ENCODE data around the gene ADM.

The ADM gene

DNA sequence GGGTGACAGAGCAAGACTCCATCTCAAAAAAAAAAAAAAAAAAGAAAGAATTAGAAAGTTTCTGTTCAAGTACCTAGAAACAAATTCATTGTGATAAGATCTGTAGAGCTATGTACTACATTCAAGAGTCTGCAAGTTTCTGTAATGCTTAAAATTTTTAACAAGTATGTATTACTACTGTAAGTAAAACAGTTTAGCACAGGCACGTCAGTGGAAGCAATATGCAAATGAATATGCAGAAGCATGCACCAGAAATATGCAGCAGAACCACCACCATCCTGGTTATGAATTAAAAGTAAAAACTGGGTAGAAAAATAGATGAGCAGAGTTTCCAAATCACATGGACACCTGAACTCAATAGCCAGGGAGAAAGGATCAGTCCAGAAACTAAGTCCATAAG is 30.1 kb upstream of the ADM start:
- H3K4me3 ChIP-seq (ENCODE audit: low read depth in 1 of 2, low read length in 2 of 2) = no peak overlapping the region
- no peak overlapping the region for H3K27ac ChIP-seq (ENCODE audit: low read length)
- no peaks in the 10 kb centered on the region for H3K36me3 ChIP-seq (ENCODE audit: control insufficient read depth in 1 of 2, insufficient read depth in 2 of 2, low read length in 2 of 2)
- no peaks in the 10 kb centered on the region for H3K27me3 ChIP-seq (ENCODE audit: low read depth, low read length)
- peaks cover 0 to 14% of the 10 kb centered on the region in 2 donors for H3K4me1 ChIP-seq (ENCODE audit: control insufficient read depth in 1 of 2, insufficient read depth in 2 of 2, low read length in 2 of 2)
- H3K9me3 ChIP-seq (ENCODE audit: control insufficient read depth in 1 of 2, low read length in 2 of 2) = no peaks in the 10 kb centered on the region

- no peaks in the 10 kb centered on the region for H3K27me3 ChIP-seq (ENCODE audit: low read depth, low read length)
- no peaks in the 10 kb centered on the region for H3K9me3 ChIP-seq (ENCODE audit: control insufficient read depth in 1 of 2, low read length in 2 of 2)
- no peak overlapping the region for H3K27ac ChIP-seq (ENCODE audit: low read length)
- H3K4me3 ChIP-seq (ENCODE audit: low read depth in 1 of 2, low read length in 2 of 2) = no peak overlapping the region
- peaks cover 0 to 14% of the 10 kb centered on the region in 2 donors for H3K4me1 ChIP-seq (ENCODE audit: control insufficient read depth in 1 of 2, insufficient read depth in 2 of 2, low read length in 2 of 2)
- H3K36me3 ChIP-seq (ENCODE audit: control insufficient read depth in 1 of 2, insufficient read depth in 2 of 2, low read length in 2 of 2) = no peaks in the 10 kb centered on the region
Measured at GRCh38 chr11:10275714-10276113, 29.2 kb upstream of the ADM start.

DNA sequence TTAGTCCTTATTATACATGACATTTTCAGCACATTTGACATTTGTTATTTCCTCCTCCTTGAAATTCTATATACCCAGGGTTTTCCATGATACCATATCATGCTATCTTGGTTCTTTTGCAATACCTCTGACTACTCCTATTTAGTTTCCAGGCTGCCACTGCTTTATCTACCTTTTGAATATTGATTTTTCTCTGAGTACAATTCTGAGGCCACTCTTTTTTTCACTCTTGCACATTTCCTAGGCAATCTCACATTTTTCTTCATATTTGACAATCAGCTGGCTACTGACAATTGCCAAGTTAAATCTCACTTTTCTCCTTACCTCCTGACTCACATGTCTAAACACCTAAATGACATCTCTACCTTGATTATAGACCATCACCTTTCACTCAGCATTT is 22.8 kb upstream of the ADM start:
- no peaks in the 10 kb centered on the region for H3K27me3 ChIP-seq (ENCODE audit: low read depth, low read length)

GRCh38 chr11:10283991-10284390 is 20.9 kb upstream of the ADM start:
- no peak overlapping the region for H3K27ac ChIP-seq (ENCODE audit: low read length)
- H3K4me1 ChIP-seq (ENCODE audit: control insufficient read depth in 1 of 2, insufficient read depth in 2 of 2, low read length in 2 of 2) = peaks cover 0 to 3% of the 10 kb centered on the region in 2 donors
- H3K36me3 ChIP-seq (ENCODE audit: control insufficient read depth in 1 of 2, insufficient read depth in 2 of 2, low read length in 2 of 2) = no peaks in the 10 kb centered on the region
- H3K9me3 ChIP-seq (ENCODE audit: control insufficient read depth in 1 of 2, low read length in 2 of 2) = no peaks in the 10 kb centered on the region
- H3K4me3 ChIP-seq (ENCODE audit: low read depth in 1 of 2, low read length in 2 of 2) = no peak overlapping the region
- no peaks in the 10 kb centered on the region for H3K27me3 ChIP-seq (ENCODE audit: low read depth, low read length)

More for the DNA sequence above, 22.8 kb upstream of the ADM start:
- no peaks in the 10 kb centered on the region for H3K9me3 ChIP-seq (ENCODE audit: control insufficient read depth in 1 of 2, low read length in 2 of 2)
- H3K4me1 ChIP-seq (ENCODE audit: control insufficient read depth in 1 of 2, insufficient read depth in 2 of 2, low read length in 2 of 2) = no peaks in the 10 kb centered on the region
- no peaks in the 10 kb centered on the region for H3K36me3 ChIP-seq (ENCODE audit: control insufficient read depth in 1 of 2, insufficient read depth in 2 of 2, low read length in 2 of 2)
- no peak overlapping the region for H3K27ac ChIP-seq (ENCODE audit: low read length)
- H3K4me3 ChIP-seq (ENCODE audit: low read depth in 1 of 2, low read length in 2 of 2) = no peak overlapping the region

GRCh38 chr11:10285148-10285802 is 19.6 kb upstream of the ADM start:
- Histone ChIP-seq H3K27ac (ENCODE audit: low read length) (no peak overlapping the region), H3K4me1 (ENCODE audit: control insufficient read depth in 1 of 2, insufficient read depth in 2 of 2, low read length in 2 of 2) (peaks cover 0 to 13% of the 10 kb centered on the region in 2 donors), H3K36me3 (ENCODE audit: control insufficient read depth in 1 of 2, insufficient read depth in 2 of 2, low read length in 2 of 2) (peaks cover 0 to 5% of the 10 kb centered on the region in 2 donors), H3K27me3 (ENCODE audit: low read depth, low read length) (no peaks in the 10 kb centered on the region), H3K9me3 (ENCODE audit: control insufficient read depth in 1 of 2, low read length in 2 of 2) (no peaks in the 10 kb centered on the region), H3K4me3 (ENCODE audit: low read depth in 1 of 2, low read length in 2 of 2) (no peak overlapping the region)

- Histone ChIP-seq H3K4me1 (ENCODE audit: control insufficient read depth in 1 of 2, insufficient read depth in 2 of 2, low read length in 2 of 2) (peaks cover 6 to 16% of the 10 kb centered on the region in 2 donors), H3K4me3 (ENCODE audit: low read depth in 1 of 2, low read length in 2 of 2) (no peak overlapping the region), H3K27ac (ENCODE audit: low read length) (no peak overlapping the region), H3K36me3 (ENCODE audit: control insufficient read depth in 1 of 2, insufficient read depth in 2 of 2, low read length in 2 of 2) (peaks cover 0 to 7% of the 10 kb centered on the region in 2 donors), H3K9me3 (ENCODE audit: control insufficient read depth in 1 of 2, low read length in 2 of 2) (no peaks in the 10 kb centered on the region), H3K27me3 (ENCODE audit: low read depth, low read length) (no peaks in the 10 kb centered on the region)
Measured at GRCh38 chr11:10287140-10287539, 17.7 kb upstream of the ADM start.

GRCh38 chr11:10287766-10288715 is 16.8 kb upstream of the ADM start:
- Histone ChIP-seq H3K4me3 (ENCODE audit: low read depth in 1 of 2, low read length in 2 of 2) (no peak overlapping the region), H3K27ac (ENCODE audit: low read length) (no peak overlapping the region), H3K27me3 (ENCODE audit: low read depth, low read length) (no peaks in the 10 kb centered on the region), H3K9me3 (ENCODE audit: control insufficient read depth in 1 of 2, low read length in 2 of 2) (no peaks in the 10 kb centered on the region), H3K4me1 (ENCODE audit: control insufficient read depth in 1 of 2, insufficient read depth in 2 of 2, low read length in 2 of 2) (peaks cover 6 to 25% of the 10 kb centered on the region in 2 donors), H3K36me3 (ENCODE audit: control insufficient read depth in 1 of 2, insufficient read depth in 2 of 2, low read length in 2 of 2) (peaks cover 0 to 7% of the 10 kb centered on the region in 2 donors)

DNA sequence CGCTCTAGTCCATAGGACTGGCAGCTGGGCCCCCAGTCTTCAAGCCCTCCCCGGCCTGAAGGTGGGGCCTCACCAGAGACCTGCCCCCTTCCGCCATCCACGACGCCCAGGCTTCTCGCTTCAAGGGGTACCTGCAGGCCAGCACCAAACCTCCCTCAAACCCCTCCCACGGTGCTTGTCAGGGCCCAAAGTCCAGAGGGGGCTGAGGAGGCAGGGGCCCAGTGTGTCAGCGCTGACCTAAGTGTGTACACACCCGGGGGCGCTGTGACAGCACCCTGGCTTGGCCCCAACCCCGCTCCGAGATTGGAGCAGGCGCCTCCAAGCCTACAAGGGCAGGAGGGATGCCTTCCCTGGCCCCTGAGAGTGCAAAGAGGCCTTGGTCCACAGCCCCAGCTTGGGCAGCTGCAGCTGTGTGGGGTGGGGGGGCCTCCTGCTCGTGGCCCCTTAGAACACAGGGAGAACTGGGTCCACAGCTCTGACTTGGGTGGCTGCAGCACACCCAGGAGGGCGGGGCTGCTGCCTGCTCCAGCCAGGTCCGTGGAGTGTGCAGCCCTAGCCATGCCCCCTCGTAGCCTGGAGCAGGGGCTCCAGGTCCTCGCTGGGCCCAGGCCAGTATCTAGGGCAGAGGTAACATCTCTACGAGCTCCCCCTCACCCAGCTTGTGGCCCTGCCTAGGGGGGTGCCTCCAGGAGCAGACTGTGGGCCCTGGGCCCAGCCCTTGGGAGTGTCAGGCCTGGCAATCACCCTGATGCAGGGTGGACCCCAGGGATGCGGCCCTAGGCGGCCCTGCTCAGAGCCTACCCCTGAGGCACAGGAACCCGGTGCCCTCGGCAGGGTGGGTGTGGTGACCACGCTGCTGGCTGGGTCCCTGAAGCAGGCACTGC is 15.8 kb upstream of the ADM start:
- no peak overlapping the region for H3K27ac ChIP-seq (ENCODE audit: low read length)
- H3K4me3 ChIP-seq (ENCODE audit: low read depth in 1 of 2, low read length in 2 of 2) = no peak overlapping the region
- peaks cover 0 to 7% of the 10 kb centered on the region in 2 donors for H3K36me3 ChIP-seq (ENCODE audit: control insufficient read depth in 1 of 2, insufficient read depth in 2 of 2, low read length in 2 of 2)
- H3K4me1 ChIP-seq (ENCODE audit: control insufficient read depth in 1 of 2, insufficient read depth in 2 of 2, low read length in 2 of 2) = peaks cover 6 to 28% of the 10 kb centered on the region in 2 donors
- H3K9me3 ChIP-seq (ENCODE audit: control insufficient read depth in 1 of 2, low read length in 2 of 2) = no peaks in the 10 kb centered on the region
- H3K27me3 ChIP-seq (ENCODE audit: low read depth, low read length) = no peaks in the 10 kb centered on the region

GRCh38 chr11:10289765-10290380 is 15.0 kb upstream of the ADM start:
- no peaks in the 10 kb centered on the region for H3K9me3 ChIP-seq (ENCODE audit: control insufficient read depth in 1 of 2, low read length in 2 of 2)
- H3K4me3 ChIP-seq (ENCODE audit: low read depth in 1 of 2, low read length in 2 of 2) = no peak overlapping the region
- H3K27me3 ChIP-seq (ENCODE audit: low read depth, low read length) = no peaks in the 10 kb centered on the region
- H3K27ac ChIP-seq (ENCODE audit: low read length) = no peak overlapping the region
- peaks cover 0 to 7% of the 10 kb centered on the region in 2 donors for H3K36me3 ChIP-seq (ENCODE audit: control insufficient read depth in 1 of 2, insufficient read depth in 2 of 2, low read length in 2 of 2)
- H3K4me1 ChIP-seq (ENCODE audit: control insufficient read depth in 1 of 2, insufficient read depth in 2 of 2, low read length in 2 of 2) = peaks cover 9 to 28% of the 10 kb centered on the region in 2 donors

DNA sequence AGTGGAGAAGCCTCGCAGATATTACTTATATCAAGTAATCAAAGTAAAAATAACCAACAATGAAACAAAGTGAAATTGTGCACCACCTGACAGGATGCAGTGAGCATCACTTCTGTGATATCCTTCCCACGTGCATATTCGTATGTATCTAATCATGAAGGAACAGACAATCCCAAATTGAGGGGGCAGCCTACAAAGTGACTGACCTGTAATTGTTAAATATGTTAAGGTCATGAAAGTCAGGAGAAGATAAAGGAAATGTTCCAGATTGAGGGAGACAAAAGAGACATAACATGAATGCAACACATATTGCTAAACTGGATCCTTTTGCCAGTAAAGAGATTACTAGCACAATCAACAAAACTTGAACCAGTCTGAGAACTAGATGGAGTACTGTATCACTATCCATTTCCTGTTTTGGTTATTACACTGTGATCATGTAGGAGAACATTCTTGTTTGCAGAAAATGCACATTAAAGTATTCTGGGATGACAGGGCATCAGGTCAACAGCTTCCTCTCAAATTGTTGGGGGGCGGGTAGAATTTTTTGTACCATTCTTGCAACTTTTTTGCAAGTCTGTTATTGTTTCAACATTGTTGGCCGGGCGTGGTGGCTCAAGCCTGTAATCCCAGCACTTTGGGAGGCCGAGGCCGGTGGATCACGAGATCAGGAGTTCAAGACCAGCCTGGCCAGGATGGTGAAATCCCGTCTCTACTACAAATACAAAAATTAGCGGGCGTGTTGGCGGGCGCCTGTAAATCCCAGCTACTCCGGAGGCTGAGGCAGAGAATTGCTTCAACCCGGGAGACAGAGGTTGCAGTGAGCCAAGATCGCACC is 12.9 kb upstream of the ADM start:
- H3K27me3 ChIP-seq (ENCODE audit: low read depth, low read length) = no peaks in the 10 kb centered on the region
- H3K36me3 ChIP-seq (ENCODE audit: control insufficient read depth in 1 of 2, insufficient read depth in 2 of 2, low read length in 2 of 2) = peaks cover 0 to 7% of the 10 kb centered on the region in 2 donors
- H3K27ac ChIP-seq (ENCODE audit: low read length) = no peak overlapping the region
- H3K9me3 ChIP-seq (ENCODE audit: control insufficient read depth in 1 of 2, low read length in 2 of 2) = no peaks in the 10 kb centered on the region
- peaks cover 12 to 28% of the 10 kb centered on the region in 2 donors for H3K4me1 ChIP-seq (ENCODE audit: control insufficient read depth in 1 of 2, insufficient read depth in 2 of 2, low read length in 2 of 2)
- H3K4me3 ChIP-seq (ENCODE audit: low read depth in 1 of 2, low read length in 2 of 2) = no peak overlapping the region
